Measurements from ENCODE around the gene BOD1.

- no peak for TF ChIP-seq CTCF (IDR thresholded peaks at IDR 0.05)
- TF ChIP-seq POLR2AphosphoS5 (IDR thresholded peaks at IDR 0.05): no peak
- TF ChIP-seq POLR2A (IDR thresholded peaks at IDR 0.05): no peak
These were observed 48.3 kb downstream of the BOD1 start for GRCh38 chr5:173568128-173568527.
